Gastroesophageal sphincter (tissue), 4 donors: ENCODE results near the gene LIPC. TPM values are rescaled to one million over a fixed set of nuclear protein-coding genes. Genes with fewer than 3 reads are reported as not detected.

Experiments
- ATAC-seq: fragments of 150-250 bp; one replicate; pipeline ENCODE4 v1.9.1; 2016; ENCODE audit warnings: mild to moderate bottlenecking, moderate library complexity
- H3K27ac ChIP-seq, 4 donors: fragments of 200-600 bp; sonication (generic) in 3 of 4; 1 replicate in 3 of 4; 2 replicates in 1 of 4; pipeline ENCODE4 v1.5.1; 2016 to 2019
- H3K27me3 ChIP-seq: fragments of 200-600 bp; sonication (generic); one replicate; pipeline ENCODE4 v1.5.1; 2019
- H3K36me3 ChIP-seq, 2 donors: fragments of 200-600 bp; sonication (generic); one replicate each; pipeline ENCODE4 v1.5.1; 2019; ENCODE audit warnings: control low read depth in 1 of 2
- H3K4me1 ChIP-seq, 3 donors: fragments of 200-600 bp; sonication (generic); 1 replicate in 2 of 3; 2 replicates in 1 of 3; pipeline ENCODE4 v1.5.1; 2016 to 2019; ENCODE audit warnings: control low read depth in 2 of 3
- H3K4me3 ChIP-seq, 2 donors: fragments of 200-600 bp; sonication (generic); one replicate each; pipeline ENCODE4 v1.5.1; 2019; ENCODE audit warnings: mild to moderate bottlenecking in 1 of 2, moderate library complexity in 1 of 2
- H3K9me3 ChIP-seq, 3 donors: fragments of 200-600 bp; sonication (generic); one replicate each; pipeline ENCODE4 v1.5.1; 2017 to 2019; ENCODE audit warnings: control low read depth in 2 of 3
- CTCF ChIP-seq, 4 experiments: fragments of 200-600 bp in 2 of 4; fragments of 450-650 bp in 2 of 4; sonication (generic) in 1 of 4; IDR thresholded peaks; one replicate each; pipeline ENCODE4 v1.5.1; 2017 to 2019; ENCODE audit warnings: antibody characterized with exemption in 4 of 4, mild to moderate bottlenecking in 2 of 4, moderate library complexity in 2 of 4
- EP300 ChIP-seq: sonication (generic); formaldehyde crosslinking; IDR thresholded peaks from one replicate; pipeline ENCODE4 v1.6.1; 2017; ENCODE audit warnings: antibody characterized with exemption, mild to moderate bottlenecking
- POLR2A ChIP-seq, 2 donors: fragments of 450-650 bp; IDR thresholded peaks; one replicate each; pipeline ENCODE4 v1.6.1; 2017; ENCODE audit warnings: antibody characterized with exemption in 2 of 2, mild to moderate bottlenecking in 2 of 2, moderate library complexity in 1 of 2
- POLR2AphosphoS5 ChIP-seq: sonication (generic); formaldehyde crosslinking; IDR thresholded peaks from one replicate; pipeline ENCODE4 v1.6.1; 2017; ENCODE audit warnings: antibody characterized with exemption
- WGBS, 2 donors: methylation state at CpG; one replicate each; pipeline ENCODE4 v1.1.5; 2018; ENCODE audit warnings: low coverage in 1 of 2; 5-methylcytosine and 5-hydroxymethylcytosine counted together
- total RNA-seq, 4 donors: library from RNA; depleted of rRNA; stranded (reverse); fragments of >200 nt; gene quantifications; one replicate each; pipeline ENCODE4 v1.1.0, GENCODE V29; 2016

LIPC gene
- total RNA-seq, 4 donors from 2014 or later: 0.32 to 0.50 TPM; not detected in 2

- peak; percentile 67 for TF ChIP-seq POLR2AphosphoS5
- TF ChIP-seq CTCF (IDR thresholded peaks at IDR 0.05): no peak
- ATAC-seq: peak; percentile 60
- no peaks in the 10 kb centered on the region for H3K9me3 ChIP-seq
- no peak overlapping the region for H3K4me3 ChIP-seq
- no peaks in the 10 kb centered on the region for H3K27me3 ChIP-seq
- H3K4me1 ChIP-seq: peaks cover 0 to 42% (median 0%) of the 10 kb centered on the region in 3 donors
- peak overlapping the region in 3 of 4 donors; percentile 0 to 44 (median 41) for H3K27ac ChIP-seq
- H3K36me3 ChIP-seq: no peaks in the 10 kb centered on the region
- WGBS, 2 donors: 29 to 62% methylated on average over 5 to 7 of the region's 13 CpGs
Measured at GRCh38 chr15:58546635-58547627, 115.1 kb downstream of the LIPC start.

- WGBS, 2 donors: 92 to 100% methylated on average over 2 to 9 of the region's 9 CpGs
- H3K27ac ChIP-seq: peak overlapping the region in 1 of 4 donors; percentile 53
- no peaks in the 10 kb centered on the region for H3K36me3 ChIP-seq
Measured at GRCh38 chr15:58547628-58548307, 116.0 kb downstream of the LIPC start.

DNA sequence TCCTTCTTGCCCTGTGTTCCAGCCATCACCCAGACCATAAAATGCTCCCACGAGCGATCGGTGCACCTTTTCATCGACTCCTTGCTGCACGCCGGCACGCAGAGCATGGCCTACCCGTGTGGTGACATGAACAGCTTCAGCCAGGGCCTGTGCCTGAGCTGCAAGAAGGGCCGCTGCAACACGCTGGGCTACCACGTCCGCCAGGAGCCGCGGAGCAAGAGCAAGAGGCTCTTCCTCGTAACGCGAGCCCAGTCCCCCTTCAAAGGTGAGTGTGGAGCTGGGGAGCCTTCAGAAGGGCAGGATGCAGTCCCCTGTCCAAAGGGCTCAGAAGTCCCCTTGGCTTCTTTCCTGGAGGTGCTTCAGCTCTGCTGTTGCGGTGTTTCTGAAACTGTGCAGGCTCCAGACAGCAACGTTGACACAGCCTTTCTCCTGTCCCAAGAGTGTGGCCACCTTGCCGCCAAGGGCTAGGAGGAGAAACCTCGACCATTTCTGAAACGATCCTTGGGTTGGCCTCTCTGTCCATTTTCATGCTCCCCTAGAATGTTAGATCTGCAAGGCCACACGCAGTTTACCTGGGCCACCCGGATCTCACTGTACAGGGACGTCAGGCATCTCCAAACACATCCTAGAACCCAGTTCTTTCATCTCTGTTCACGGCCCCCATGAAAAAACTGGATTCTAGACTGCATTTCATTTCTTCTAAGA, 116.7 kb downstream of the LIPC start:
- 96% methylated on average over 12 of the region's 26 CpGs; no CpG with 5 or more reads in 1 of the 2 donors for WGBS, 2 donors
- Histone ChIP-seq H3K36me3 (no peaks in the 10 kb centered on the region), H3K4me3 (no peak overlapping the region), H3K4me1 (peaks cover 0 to 51% (median 0%) of the 10 kb centered on the region in 3 donors), H3K27ac (peak overlapping the region in 3 of 4 donors; percentile 53 to 82 (median 69)), H3K27me3 (no peaks in the 10 kb centered on the region), H3K9me3 (no peaks in the 10 kb centered on the region)
- ATAC-seq: no peak
- TF ChIP-seq CTCF (IDR thresholded peaks at IDR 0.05) (no peak), POLR2A (IDR thresholded peaks at IDR 0.05) (no peak), POLR2AphosphoS5 (no peak), EP300 (no peak)

More at GRCh38 chr15:58547628-58548307, 116.0 kb downstream of the LIPC start:
- TF ChIP-seq CTCF (IDR thresholded peaks at IDR 0.05) (no peak), POLR2AphosphoS5 (no peak), EP300 (no peak), POLR2A (IDR thresholded peaks at IDR 0.05) (no peak)
- no peaks in the 10 kb centered on the region for H3K27me3 ChIP-seq
- H3K4me3 ChIP-seq: no peak overlapping the region
- ATAC-seq: no peak
- no peaks in the 10 kb centered on the region for H3K9me3 ChIP-seq
- peaks cover 0 to 51% (median 0%) of the 10 kb centered on the region in 3 donors for H3K4me1 ChIP-seq

DNA sequence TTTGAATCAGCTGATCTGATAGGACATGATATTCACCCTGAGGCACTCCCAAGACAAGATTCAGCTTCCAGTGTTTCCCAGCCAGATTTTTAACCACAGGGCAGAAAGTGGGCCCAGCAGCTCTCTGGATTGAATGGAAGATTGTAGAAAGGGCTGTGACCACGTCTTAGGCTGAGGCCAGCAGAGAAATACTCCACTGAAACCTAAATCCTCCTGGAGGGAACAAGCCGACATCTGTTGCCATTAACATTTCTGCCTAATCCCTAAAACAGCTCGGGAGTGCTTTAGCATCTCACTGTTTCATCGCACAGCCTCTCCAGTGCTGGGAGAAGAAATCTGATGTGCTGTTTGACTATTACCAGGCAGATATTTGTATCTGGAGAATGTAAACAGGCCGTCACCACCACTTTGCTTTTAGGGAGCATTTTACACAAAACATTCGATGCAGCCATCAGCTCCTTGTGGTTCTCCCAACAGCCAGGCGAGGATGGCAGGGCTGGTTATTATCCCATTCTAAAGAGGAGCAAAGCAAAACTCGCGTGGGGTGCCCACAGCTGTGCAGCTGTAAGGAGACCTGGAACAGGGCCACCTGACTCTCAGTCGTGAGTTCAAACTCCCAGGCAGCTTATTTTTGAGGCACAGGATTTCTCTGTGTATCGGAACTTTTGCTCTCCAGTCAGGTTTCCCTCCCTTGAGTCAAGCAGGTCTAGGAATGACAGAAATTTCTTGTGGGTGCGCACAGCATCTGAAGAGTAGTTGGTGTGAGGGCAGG, 117.4 kb downstream of the LIPC start:
- 32% methylated on average over 9 of the region's 12 CpGs; no CpG with 5 or more reads in 1 of the 2 donors for WGBS, 2 donors
- Histone ChIP-seq H3K36me3 (no peaks in the 10 kb centered on the region), H3K27ac (peak overlapping the region in 3 of 4 donors; percentile 53 to 82 (median 69)), H3K4me3 (no peak overlapping the region), H3K27me3 (no peaks in the 10 kb centered on the region), H3K9me3 (no peaks in the 10 kb centered on the region), H3K4me1 (peaks cover 0 to 51% (median 0%) of the 10 kb centered on the region in 3 donors)
- TF ChIP-seq POLR2A (IDR thresholded peaks at IDR 0.05) (no peak), CTCF (IDR thresholded peaks at IDR 0.05) (no peak), EP300 (no peak), POLR2AphosphoS5 (peak; percentile 79)
- ATAC-seq: no peak
